T-helper 2 cell treated with Interferon-gamma antibody and Interleukin-4, amounts not matched to agents 100 ng/mL and 5 ng/mL, for 36 hours (primary cell): ENCODE results near the gene SETD7. TPM values are rescaled to one million over a fixed set of nuclear protein-coding genes. Genes with fewer than 3 reads are reported as not detected.
"Not testable (repeated sequence)": the region's sequence is repeated elsewhere in the genome, so short reads cannot be mapped to it uniquely, and the experiment has no call there.

Experiments
- intact Hi-C: fragments of 100-400 bp; cut with micrococcal nuclease; formaldehyde crosslinking; loops from one replicate; pipeline ENCODE4 v1.15.1; 2023
- total RNA-seq: library from RNA; stranded (reverse); gene quantifications from 2 replicates; pipeline ENCODE4 v1.2.3, GENCODE V29; 2022

The SETD7 gene
- total RNA-seq, 1 donor from 2014 or later = 11.5 TPM

DNA sequence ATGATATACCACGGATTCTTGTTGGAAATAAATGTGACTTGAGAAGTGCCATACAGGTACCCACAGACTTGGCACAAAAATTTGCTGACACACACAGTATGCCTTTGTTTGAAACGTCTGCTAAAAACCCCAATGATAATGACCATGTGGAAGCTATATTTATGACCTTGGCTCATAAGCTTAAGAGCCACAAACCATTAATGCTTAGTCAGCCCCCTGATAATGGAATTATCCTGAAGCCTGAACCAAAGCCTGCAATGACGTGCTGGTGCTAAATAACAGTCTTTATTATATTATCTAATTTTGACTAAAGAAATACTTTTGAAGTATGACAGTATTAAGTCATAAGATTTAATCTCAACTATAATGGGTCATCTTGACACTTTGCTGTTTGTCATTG lies 83.2 kb downstream of the SETD7 start:
- intact Hi-C loops = no loop called here

- intact Hi-C loops = no loop called here
These were observed 84.9 kb downstream of the SETD7 start for GRCh38 chr4:139470997-139471665.

- intact Hi-C loops = no loop called here
These were observed 85.7 kb downstream of the SETD7 start for GRCh38 chr4:139470295-139470694.

DNA sequence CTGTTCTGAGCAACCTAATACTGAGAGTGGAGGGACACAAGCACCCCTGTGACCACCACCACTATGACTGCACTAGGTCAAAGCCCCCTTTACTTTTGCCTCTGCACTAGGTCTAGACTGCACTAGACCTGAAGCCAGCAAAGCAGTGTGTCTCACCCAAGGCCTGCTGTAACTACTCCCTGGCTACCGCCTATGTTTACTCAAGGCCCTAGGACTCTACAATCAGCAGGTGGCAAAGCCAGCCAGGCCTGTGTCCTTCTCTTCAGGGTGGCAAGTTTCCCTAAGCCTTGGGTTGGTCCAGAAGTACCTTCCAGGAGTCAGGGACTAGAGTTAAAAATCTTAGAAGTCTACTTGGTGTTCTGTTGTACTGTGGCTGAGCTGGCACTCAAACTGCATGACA lies 86.2 kb downstream of the SETD7 start:
- intact Hi-C loops = no loop called here

DNA sequence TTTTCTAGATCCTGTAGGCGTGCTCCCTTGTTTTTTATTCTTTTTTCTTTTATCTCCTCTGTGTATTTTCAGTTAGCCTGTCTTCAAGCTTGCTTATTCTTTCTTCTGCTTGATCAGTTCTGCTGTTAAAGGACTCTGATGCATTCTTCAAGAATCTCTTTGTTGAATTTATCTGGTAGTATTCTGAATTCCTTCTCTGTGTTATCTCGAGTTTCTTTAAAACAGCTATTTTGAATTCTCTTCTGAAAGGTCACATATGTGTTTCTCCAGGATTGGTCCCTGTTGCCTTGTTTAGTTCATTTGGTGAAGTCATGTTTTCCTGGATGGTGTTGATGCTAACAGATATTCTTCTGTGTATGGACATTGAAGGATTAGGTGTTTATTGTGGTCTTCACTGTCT lies 86.8 kb downstream of the SETD7 start:
- intact Hi-C loops = no loop called here

- intact Hi-C loops = not testable (repeated sequence)
These were observed 87.3 kb downstream of the SETD7 start for GRCh38 chr4:139468756-139469155.

DNA sequence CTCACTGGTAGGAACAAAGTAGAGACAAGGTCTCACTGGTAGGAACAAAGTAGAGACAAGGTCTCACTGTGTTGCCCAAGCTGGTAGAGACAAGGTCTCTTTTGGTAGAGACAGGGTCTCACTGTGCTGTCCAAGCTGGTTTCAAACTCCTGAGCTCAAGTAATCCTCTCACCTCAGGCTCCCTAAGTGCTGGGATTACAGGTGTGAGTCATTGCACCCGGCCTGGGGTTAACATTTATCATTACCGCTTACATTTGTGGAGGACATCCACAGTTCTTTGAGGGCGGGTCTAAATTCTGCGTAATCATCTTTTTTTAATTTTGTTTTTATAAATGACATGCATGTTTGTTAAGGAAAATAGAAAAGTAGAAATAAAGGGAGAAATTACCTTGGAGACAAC lies 90.1 kb downstream of the SETD7 start:
- intact Hi-C loops = no loop called here

GRCh38 chr4:139464512-139464911 lies 91.5 kb downstream of the SETD7 start:
- intact Hi-C loops = not testable (repeated sequence)

DNA sequence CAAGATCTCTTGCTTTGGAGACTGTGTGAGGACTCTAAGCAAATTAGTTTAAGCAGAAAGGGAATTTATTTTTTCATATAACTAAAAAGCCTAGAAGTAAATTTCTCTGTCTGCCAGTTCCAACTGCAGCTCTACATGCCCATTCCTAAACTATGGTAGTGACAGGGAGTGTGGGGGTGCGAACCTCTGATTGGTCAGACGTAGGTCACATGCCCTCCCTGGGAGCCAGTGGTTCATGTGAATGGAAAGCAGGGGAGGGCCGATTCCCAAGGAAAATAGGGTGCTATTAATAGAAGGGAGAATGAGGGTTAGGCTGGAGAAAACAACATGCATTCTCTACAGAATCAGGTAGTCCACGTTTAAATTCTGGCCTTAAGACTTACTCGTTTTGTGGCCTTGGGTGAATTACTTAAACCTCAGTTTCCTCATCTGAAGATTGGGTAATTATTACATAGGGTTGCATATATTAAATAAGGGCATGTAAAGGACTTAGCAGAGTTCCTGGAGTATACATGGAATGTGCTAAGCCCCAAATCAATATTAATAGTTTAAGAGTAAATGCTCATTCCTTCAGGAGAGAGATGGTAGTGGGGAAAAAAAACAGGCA lies 94.9 kb downstream of the SETD7 start:
- intact Hi-C loops = no loop called here

DNA sequence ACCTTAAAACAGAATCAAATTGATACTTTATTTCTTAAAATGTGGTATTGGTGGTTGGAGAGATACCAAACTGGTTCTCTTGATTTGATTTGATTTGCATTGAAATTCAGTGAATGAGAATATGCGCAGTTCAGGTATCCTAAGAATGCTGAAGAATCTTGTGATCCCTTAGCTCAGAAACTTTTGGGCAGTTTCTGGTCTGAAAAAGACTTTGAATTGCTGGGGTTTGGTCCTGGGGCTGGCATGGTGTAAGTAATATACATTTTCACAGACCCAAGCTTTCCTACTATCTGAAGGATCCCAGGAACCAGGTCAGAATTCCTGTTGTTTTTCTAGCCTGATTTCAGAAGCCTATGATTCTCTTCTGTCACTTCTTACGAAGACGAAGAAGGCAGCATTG lies 95.5 kb downstream of the SETD7 start:
- intact Hi-C loops = no loop called here

GRCh38 chr4:139458999-139459398 lies 97.0 kb downstream of the SETD7 start:
- intact Hi-C loops = no loop called here

DNA sequence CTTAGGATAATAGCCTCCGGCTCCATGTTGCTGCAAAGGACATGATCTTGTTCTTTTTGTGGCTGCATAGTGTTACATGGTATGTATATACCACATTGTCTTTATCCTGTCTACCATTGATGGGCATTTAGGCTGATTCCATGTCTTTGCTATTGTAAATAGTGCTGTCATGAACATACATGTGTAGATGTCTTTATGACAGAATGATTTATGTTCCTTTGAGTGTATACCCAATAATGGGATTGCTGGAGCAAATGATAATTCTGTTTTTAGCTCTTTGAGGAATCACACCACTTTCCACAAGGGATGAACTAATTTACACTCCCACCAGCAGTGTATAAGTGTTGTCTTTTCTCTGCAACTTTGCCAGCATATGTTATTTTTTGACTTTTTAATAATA lies 97.5 kb downstream of the SETD7 start:
- intact Hi-C loops = no loop called here

DNA sequence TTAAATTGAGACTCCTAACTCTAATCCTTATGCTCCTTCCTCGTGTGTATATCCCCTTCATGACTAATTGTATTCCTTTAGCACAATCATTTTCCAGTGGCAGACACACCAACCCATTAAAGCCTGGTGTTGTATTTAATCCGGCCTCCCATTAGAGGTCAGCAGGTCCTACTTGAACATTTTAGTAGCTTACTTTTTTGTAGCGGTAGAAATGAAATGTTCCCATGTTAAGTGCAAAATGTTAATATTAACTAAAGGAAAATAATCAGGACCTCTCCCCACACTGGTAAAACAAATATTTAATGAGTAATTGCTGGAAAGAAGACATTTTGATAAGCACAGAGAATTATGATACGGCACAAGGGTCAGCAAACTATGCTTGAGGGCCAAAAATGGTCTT lies 98.7 kb downstream of the SETD7 start:
- intact Hi-C loops = no loop called here

GRCh38 chr4:139455126-139455538 lies 100.9 kb downstream of the SETD7 start:
- intact Hi-C loops = no loop called here

DNA sequence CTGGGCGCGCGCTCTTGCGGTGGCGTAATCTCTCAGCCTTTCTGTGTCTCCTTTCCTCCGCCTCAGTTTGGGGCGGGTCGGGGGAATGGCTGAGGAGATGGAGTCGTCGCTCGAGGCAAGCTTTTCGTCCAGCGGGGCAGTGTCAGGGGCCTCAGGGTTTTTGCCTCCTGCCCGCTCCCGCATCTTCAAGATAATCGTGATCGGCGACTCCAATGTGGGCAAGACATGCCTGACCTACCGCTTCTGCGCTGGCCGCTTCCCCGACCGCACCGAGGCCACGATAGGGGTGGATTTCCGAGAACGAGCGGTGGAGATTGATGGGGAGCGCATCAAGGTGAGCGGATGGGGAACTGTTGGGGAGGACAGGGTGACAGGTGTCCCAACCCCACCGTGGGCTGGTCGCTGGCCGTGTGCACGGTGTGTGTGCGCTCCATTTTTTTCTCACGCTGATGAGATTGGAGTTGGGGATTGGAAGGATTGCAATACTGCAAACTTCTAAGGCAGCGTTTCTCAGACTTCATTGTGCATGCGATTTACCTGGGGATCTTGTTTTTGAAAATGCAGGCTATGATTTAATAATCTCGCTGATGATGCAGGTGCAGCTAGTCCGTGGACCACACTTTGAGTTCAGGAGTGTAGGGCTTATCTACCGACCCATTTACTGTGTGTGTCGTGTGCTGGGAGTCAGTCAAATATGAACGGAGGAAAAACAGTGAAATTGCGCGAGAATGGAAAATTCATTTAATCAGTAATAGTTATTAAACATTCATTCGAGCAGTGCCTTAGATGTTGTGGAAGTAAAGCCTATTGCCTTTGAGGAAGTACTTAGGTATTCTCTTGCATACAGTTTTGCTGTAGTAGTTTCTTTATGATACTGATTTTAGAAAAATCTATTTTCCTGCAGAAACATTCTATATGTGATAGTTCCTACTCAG lies 101.6 kb downstream of the SETD7 start, which contains the start of gene RAB33B:
TSS of gene RAB33B (plus strand) at position 11 of the 935 bp plus-strand sequence. CDS start at position 86, 75 bp downstream.
- intact Hi-C loops = loop anchor here (1.0 to 5.0 kb wide), 4 partner anchors 213 to 1212 kb away; partner anchors contain the start of genes MGST2, SCOC and SLC7A11

GRCh38 chr4:139453371-139454110 lies 102.5 kb downstream of the SETD7 start:
- intact Hi-C loops = loop anchor here (1.0 to 5.0 kb wide), 12 partner anchors 17 to 1211 kb away; partner anchors contain the start of genes ELF2, MGST2, NAA15 and NOCT

GRCh38 chr4:139453041-139453370 lies 103.0 kb downstream of the SETD7 start:
- intact Hi-C loops = loop anchor here (1.0 to 5.0 kb wide), 11 partner anchors 17 to 1211 kb away; partner anchors contain the start of genes ELF2, MGST2, NAA15 and NOCT

GRCh38 chr4:139451997-139452396 lies 104.0 kb downstream of the SETD7 start:
- intact Hi-C loops = loop anchor here (2.0 to 5.0 kb wide), 4 partner anchors 79 to 1210 kb away; partner anchors contain the start of genes MGST2, SCOC and SLC7A11

- intact Hi-C loops = loop anchor here (5.0 kb wide), 3 partner anchors 217 to 1208 kb away; partner anchors contain the start of genes MGST2, SCOC and SLC7A11
These were observed 105.4 kb downstream of the SETD7 start for GRCh38 chr4:139450586-139450985.

DNA sequence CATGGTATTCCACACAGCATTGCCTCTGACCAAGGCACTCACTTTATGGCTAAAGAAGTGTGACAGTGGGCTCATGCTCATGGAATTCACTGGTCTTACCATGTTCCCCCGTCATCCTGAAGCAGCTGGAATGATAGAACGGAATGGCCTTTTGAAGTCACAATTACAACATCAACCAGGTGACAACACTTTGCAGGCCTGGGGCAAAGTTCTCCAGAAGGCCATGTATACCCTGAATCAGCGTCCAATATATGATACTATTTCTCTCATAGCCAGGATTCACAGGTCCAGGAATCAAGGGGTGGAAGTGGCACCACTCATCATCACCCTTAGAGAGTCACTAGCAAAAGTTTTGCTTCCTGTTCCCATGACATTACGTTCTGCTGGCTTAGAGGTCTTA lies 108.9 kb downstream of the SETD7 start:
- intact Hi-C loops = not testable (repeated sequence)
